Glutamatergic neuron (in vitro differentiated cells): ENCODE results near the gene PLSCR3. TPM values are rescaled to one million over a fixed set of nuclear protein-coding genes. Genes with fewer than 3 reads are reported as not detected.

Source experiments
- DNase-seq: peaks from one replicate; pipeline ENCODE4 v3.0.0; 2022
- H3K27ac Mint-ChIP-seq: one replicate; pipeline ENCODE4 v1.8.0; 2020; ENCODE audit warnings: mild to moderate bottlenecking, mixed read lengths, inconsistent platforms; ENCODE audit not compliant: unreplicated experiment
- H3K27me3 Mint-ChIP-seq: one replicate; pipeline ENCODE4 v1.8.0; 2020; ENCODE audit warnings: mild to moderate bottlenecking, moderate library complexity, mixed read lengths, inconsistent platforms; ENCODE audit not compliant: unreplicated experiment
- H3K36me3 Mint-ChIP-seq: one replicate; pipeline ENCODE4 v1.8.0; 2020; ENCODE audit warnings: mild to moderate bottlenecking, mixed read lengths, inconsistent platforms; ENCODE audit not compliant: unreplicated experiment
- H3K4me1 Mint-ChIP-seq: one replicate; pipeline ENCODE4 v1.8.0; 2020; ENCODE audit warnings: mild to moderate bottlenecking, low read depth, mixed read lengths, inconsistent platforms; ENCODE audit not compliant: unreplicated experiment
- H3K4me3 Mint-ChIP-seq: one replicate; pipeline ENCODE4 v1.8.0; 2020; ENCODE audit warnings: mild to moderate bottlenecking, mixed read lengths, inconsistent platforms; ENCODE audit not compliant: unreplicated experiment
- H3K9me3 Mint-ChIP-seq: one replicate; pipeline ENCODE4 v1.8.0; 2020; ENCODE audit warnings: mild to moderate bottlenecking, moderate library complexity, mixed read lengths, inconsistent platforms; ENCODE audit not compliant: unreplicated experiment
- total RNA-seq: library from RNA; stranded (reverse); fragmentation: NEBNext Ultra II Directional; extraction: Animal tissue kit (Norgen Biotek cat#: 25700); gene quantifications from one replicate; pipeline ENCODE4 v1.2.1, GENCODE V29; 2021; ENCODE audit not compliant: unreplicated experiment
- TF ChIP-seq, protein P1 (sequence below): fragments of 200-600 bp; sonication (generic); IDR thresholded peaks from one replicate; pipeline ENCODE4 v1.5.0; 2021; ENCODE audit not compliant: partially characterized antibody, unreplicated experiment

PLSCR3 gene
- total RNA-seq, 1 donor from 2014 or later = 78.1 TPM

DNA sequence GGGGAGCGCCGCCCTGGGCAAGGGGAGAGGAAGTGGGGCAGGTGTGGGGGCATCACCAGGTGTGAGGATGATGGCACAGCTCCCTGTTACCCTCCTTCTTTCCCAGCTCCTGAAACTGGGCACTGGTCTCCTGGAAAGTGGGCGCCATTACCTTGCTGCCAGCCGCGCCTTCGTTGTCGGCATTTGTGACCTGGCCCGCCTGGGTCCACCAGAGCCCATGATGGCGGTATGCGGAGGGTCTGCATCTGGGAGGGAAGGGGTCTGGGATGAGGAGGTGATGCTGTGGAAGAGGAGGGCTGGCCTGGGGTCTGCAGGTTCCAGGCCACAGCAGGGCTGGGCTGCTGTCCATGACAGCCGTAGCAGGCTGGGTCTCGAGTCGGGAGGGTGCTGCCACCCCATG lies 52.5 kb downstream of the PLSCR3 start:
- H3K4me1 Mint-ChIP-seq = no peaks in the 10 kb centered on the region
- peaks cover 2% of the 10 kb centered on the region for H3K9me3 Mint-ChIP-seq
- TF ChIP-seq, protein P1, sequence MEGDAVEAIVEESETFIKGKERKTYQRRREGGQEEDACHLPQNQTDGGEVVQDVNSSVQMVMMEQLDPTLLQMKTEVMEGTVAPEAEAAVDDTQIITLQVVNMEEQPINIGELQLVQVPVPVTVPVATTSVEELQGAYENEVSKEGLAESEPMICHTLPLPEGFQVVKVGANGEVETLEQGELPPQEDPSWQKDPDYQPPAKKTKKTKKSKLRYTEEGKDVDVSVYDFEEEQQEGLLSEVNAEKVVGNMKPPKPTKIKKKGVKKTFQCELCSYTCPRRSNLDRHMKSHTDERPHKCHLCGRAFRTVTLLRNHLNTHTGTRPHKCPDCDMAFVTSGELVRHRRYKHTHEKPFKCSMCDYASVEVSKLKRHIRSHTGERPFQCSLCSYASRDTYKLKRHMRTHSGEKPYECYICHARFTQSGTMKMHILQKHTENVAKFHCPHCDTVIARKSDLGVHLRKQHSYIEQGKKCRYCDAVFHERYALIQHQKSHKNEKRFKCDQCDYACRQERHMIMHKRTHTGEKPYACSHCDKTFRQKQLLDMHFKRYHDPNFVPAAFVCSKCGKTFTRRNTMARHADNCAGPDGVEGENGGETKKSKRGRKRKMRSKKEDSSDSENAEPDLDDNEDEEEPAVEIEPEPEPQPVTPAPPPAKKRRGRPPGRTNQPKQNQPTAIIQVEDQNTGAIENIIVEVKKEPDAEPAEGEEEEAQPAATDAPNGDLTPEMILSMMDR = no peak
- peaks cover 4% of the 10 kb centered on the region for H3K27me3 Mint-ChIP-seq
- no peak overlapping the region for H3K4me3 Mint-ChIP-seq
- no peak overlapping the region for H3K27ac Mint-ChIP-seq
- no peak for DNase-seq
- H3K36me3 Mint-ChIP-seq = no peaks in the 10 kb centered on the region

DNA sequence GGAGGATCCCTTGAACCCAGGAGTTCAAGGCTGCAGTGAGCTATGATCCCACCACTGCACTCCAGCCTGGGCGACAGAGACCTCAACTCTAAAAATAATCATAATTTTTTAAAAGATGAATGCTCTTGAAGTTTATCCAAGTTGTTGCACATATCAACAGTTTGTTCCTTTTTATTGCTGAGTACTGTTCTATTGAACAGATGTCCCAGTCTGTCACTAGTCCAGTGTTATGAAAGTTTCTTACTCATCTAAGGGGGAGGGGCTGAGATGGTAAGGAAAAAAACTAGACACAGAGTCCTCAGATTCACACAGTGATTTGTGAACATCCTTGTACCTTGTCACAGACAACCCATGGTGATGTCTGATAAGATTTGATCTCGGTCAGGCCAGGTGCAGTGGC lies 54.1 kb downstream of the PLSCR3 start:
- Mint-ChIP-seq H3K4me3 (no peak overlapping the region), H3K27me3 (peaks cover 4% of the 10 kb centered on the region), H3K27ac (no peak overlapping the region), H3K4me1 (no peaks in the 10 kb centered on the region), H3K36me3 (no peaks in the 10 kb centered on the region), H3K9me3 (peaks cover 2% of the 10 kb centered on the region)
- TF ChIP-seq, protein P1 = no peak
- DNase-seq = no peak

Other genes starting within 250 kb of the PLSCR3 start
- gene ASGR1, start 215.2 kb downstream of the PLSCR3 start, total RNA-seq = 29.0 TPM
- gene DLG4, start 174.7 kb downstream of the PLSCR3 start, total RNA-seq = 157 TPM
- 375 TPM for gene ACADVL, start 174.6 kb downstream of the PLSCR3 start, total RNA-seq
- 79.1 TPM for gene DVL2, start 160.0 kb downstream of the PLSCR3 start, total RNA-seq
- 72.3 TPM for gene PHF23, start 155.1 kb downstream of the PLSCR3 start, total RNA-seq
- gene GABARAP, start 152.1 kb downstream of the PLSCR3 start, total RNA-seq = 908 TPM
- gene CTDNEP1, start 142.8 kb downstream of the PLSCR3 start, total RNA-seq = 185 TPM
- gene ELP5, start 142.3 kb downstream of the PLSCR3 start, total RNA-seq = 34.1 TPM
- gene CLDN7, start 132.0 kb downstream of the PLSCR3 start, total RNA-seq = 0.44 TPM
- gene SLC2A4, start 112.8 kb downstream of the PLSCR3 start, total RNA-seq = 0.42 TPM
- 1.3 TPM for gene YBX2, start 99.9 kb downstream of the PLSCR3 start, total RNA-seq
- gene EIF5A, start 86.9 kb downstream of the PLSCR3 start, total RNA-seq = 347 TPM
- gene GPS2, start 79.2 kb downstream of the PLSCR3 start, total RNA-seq = 98.3 TPM
- 97.6 TPM for gene NEURL4, start 65.2 kb downstream of the PLSCR3 start, total RNA-seq
- not detected for gene ACAP1, start 58.0 kb downstream of the PLSCR3 start, total RNA-seq
- gene KCTD11, start 42.4 kb downstream of the PLSCR3 start, total RNA-seq = 2.2 TPM
- not detected for gene TMEM95, start 39.4 kb downstream of the PLSCR3 start, total RNA-seq
- 0.34 TPM for gene TNK1, start 13.4 kb downstream of the PLSCR3 start, total RNA-seq
- 51.6 TPM for gene TMEM256, start 9.6 kb upstream of the PLSCR3 start, total RNA-seq
- 90.8 TPM for gene NLGN2, start 13.3 kb upstream of the PLSCR3 start, total RNA-seq
- gene SPEM1, start 25.8 kb upstream of the PLSCR3 start, total RNA-seq = not detected
- gene SPEM2, start 31.1 kb upstream of the PLSCR3 start, total RNA-seq = not detected
- gene SPEM3, start 34.3 kb upstream of the PLSCR3 start, total RNA-seq = not detected
- 0.42 TPM for gene TMEM102, start 40.9 kb upstream of the PLSCR3 start, total RNA-seq
- gene FGF11, start 45.0 kb upstream of the PLSCR3 start, total RNA-seq = 4.8 TPM
- 16.4 TPM for gene CHRNB1, start 50.5 kb upstream of the PLSCR3 start, total RNA-seq
- gene ZBTB4, start 85.1 kb upstream of the PLSCR3 start, total RNA-seq = 25.1 TPM
- gene SLC35G6, start 86.9 kb upstream of the PLSCR3 start, total RNA-seq = 0.34 TPM
- gene POLR2A, start 89.8 kb upstream of the PLSCR3 start, total RNA-seq = 200 TPM
- gene TNFSF12, start 154.5 kb upstream of the PLSCR3 start, total RNA-seq = 0.83 TPM
- gene TNFSF13, start 164.2 kb upstream of the PLSCR3 start, total RNA-seq = not detected
- gene SENP3, start 167.4 kb upstream of the PLSCR3 start, total RNA-seq = 66.4 TPM
- gene CD68, start 185.1 kb upstream of the PLSCR3 start, total RNA-seq = not detected
- gene MPDU1, start 189.3 kb upstream of the PLSCR3 start, total RNA-seq = 60.2 TPM
- 1.7 TPM for gene SOX15, start 195.6 kb upstream of the PLSCR3 start, total RNA-seq
- 108 TPM for gene FXR2, start 220.4 kb upstream of the PLSCR3 start, total RNA-seq
- 97.3 TPM for gene SAT2, start 233.3 kb upstream of the PLSCR3 start, total RNA-seq
- gene SHBG, start 235.6 kb upstream of the PLSCR3 start, total RNA-seq = not detected